HepG2 (cell line): ENCODE results near the gene RPS27A. TPM values are rescaled to one million over a fixed set of nuclear protein-coding genes. Genes with fewer than 3 reads are reported as not detected.

Experiments used
- BORCS8-MEF2B ChIP-seq: sonication (generic); formaldehyde crosslinking; IDR thresholded peaks from 2 replicates; pipeline ENCODE4 v1.8.0; 2022; ENCODE audit warnings: mild to moderate bottlenecking, missing genetic modification reagents
- HNRNPK ChIP-seq: fragments of 200-400 bp; formaldehyde crosslinking; IDR thresholded peaks from 2 replicates; pipeline ENCODE4 v1.6.1; 2018; ENCODE audit warnings: low read length, low read depth, moderate library complexity, mild to moderate bottlenecking; ENCODE audit not compliant: poor library complexity, severe bottlenecking
- IKZF4 ChIP-seq: sonication (generic); formaldehyde crosslinking; IDR thresholded peaks from 2 replicates; pipeline ENCODE4 v1.5.1; 2020; ENCODE audit warnings: borderline replicate concordance, mild to moderate bottlenecking, low read depth, missing genetic modification reagents; ENCODE audit errors: not compliant biosample characterization
- MEIS1 ChIP-seq: sonication (generic); formaldehyde crosslinking; IDR thresholded peaks from 2 replicates; pipeline ENCODE4 v1.9.0; 2021; ENCODE audit warnings: mild to moderate bottlenecking, missing genetic modification reagents, moderate library complexity, borderline replicate concordance
- NFYB ChIP-seq: sonication (generic); formaldehyde crosslinking; IDR thresholded peaks from 2 replicates; pipeline ENCODE4 v1.4.0; 2020; ENCODE audit warnings: missing genetic modification reagents
- RBM39 ChIP-seq: fragments of 200-400 bp; formaldehyde crosslinking; IDR thresholded peaks from one replicate; pipeline ENCODE4 v1.6.1; 2018; ENCODE audit warnings: antibody characterized with exemption, mild to moderate bottlenecking, low read depth, low read length; ENCODE audit not compliant: poor library complexity, severe bottlenecking
- SPEN ChIP-seq: sonication (generic); formaldehyde crosslinking; IDR thresholded peaks from 2 replicates; pipeline ENCODE4 v1.5.1; 2020; ENCODE audit warnings: low read depth, mild to moderate bottlenecking, missing genetic modification reagents
- SRF ChIP-seq: IDR thresholded peaks from 2 replicates; pipeline ENCODE4 v1.6.1; 2011; ENCODE audit warnings: mild to moderate bottlenecking, low read depth, low read length, moderate library complexity
- SRY ChIP-seq: sonication (generic); formaldehyde crosslinking; IDR thresholded peaks from 2 replicates; pipeline ENCODE4 v1.8.0; 2022; ENCODE audit warnings: mild to moderate bottlenecking, missing genetic modification reagents
- U2AF2 ChIP-seq: fragments of 200-400 bp; formaldehyde crosslinking; IDR thresholded peaks from 2 replicates; pipeline ENCODE4 v1.6.1; 2017; ENCODE audit warnings: low read depth, mild to moderate bottlenecking, low read length
- ZKSCAN5 ChIP-seq: sonication (generic); formaldehyde crosslinking; IDR thresholded peaks from 2 replicates; pipeline ENCODE4 v1.5.1; 2020; ENCODE audit warnings: mild to moderate bottlenecking, missing genetic modification reagents
- ZKSCAN8 ChIP-seq: IDR thresholded peaks from 2 replicates; pipeline ENCODE4 v1.6.1; 2016; ENCODE audit warnings: borderline replicate concordance, missing genetic modification reagents, missing compliant biosample characterization
- ZNF10 ChIP-seq: sonication (generic); formaldehyde crosslinking; IDR thresholded peaks from 2 replicates; pipeline ENCODE4 v1.4.0; 2020; ENCODE audit warnings: mild to moderate bottlenecking, low read depth, missing genetic modification reagents, borderline replicate concordance
- ZNF24 ChIP-seq: fragments of 450-650 bp; IDR thresholded peaks from 2 replicates; pipeline ENCODE4 v1.6.1; 2017; ENCODE audit warnings: antibody characterized with exemption, mild to moderate bottlenecking
- ZNF451 ChIP-seq: sonication (generic); formaldehyde crosslinking; IDR thresholded peaks from 2 replicates; pipeline ENCODE4 v1.5.0; 2020; ENCODE audit warnings: mild to moderate bottlenecking, missing genetic modification reagents
- ZNF557 ChIP-seq: sonication (generic); formaldehyde crosslinking; IDR thresholded peaks from 2 replicates; pipeline ENCODE4 v1.4.0; 2020; ENCODE audit warnings: missing genetic modification reagents
- ZZZ3 ChIP-seq: sonication (generic); formaldehyde crosslinking; IDR thresholded peaks from 2 replicates; pipeline ENCODE4 v1.4.0; 2020; ENCODE audit warnings: missing genetic modification reagents, mild to moderate bottlenecking, borderline replicate concordance
- polyA plus RNA-seq, 8 experiments: library from polyadenylated mRNA; depleted of rRNA in 3 of 8; stranded (reverse) in 7 of 8; unstranded in 1 of 8; fragments of >200 nt; fragmentation: Illumina TruSeq in 4 of 8; extraction: Trizol in 4 of 8; gene quantifications; 2 replicates each; pipeline versions ENCODE4 v1.2.1 to v1.2.3, GENCODE V29; 2011 to 2016; ENCODE audit warnings: low read depth in 4 of 8, missing spikeins in 1 of 8, mixed read lengths in 1 of 8; ENCODE audit not compliant: insufficient read depth in 1 of 8
- total RNA-seq, 5 experiments: library from RNA; depleted of rRNA; stranded (reverse); fragments of >200 nt; fragmentation: Illumina TruSeq; extraction: Trizol; gene quantifications; 2 replicates each; pipeline ENCODE4 v1.2.3, GENCODE V29; 2016; ENCODE audit warnings: low read depth in 1 of 5
- TF ChIP-seq, protein P1 (sequence below): sonication (generic); formaldehyde crosslinking; IDR thresholded peaks from 2 replicates; pipeline ENCODE4 v1.5.0; 2020; ENCODE audit warnings: missing genetic modification reagents, mild to moderate bottlenecking, borderline replicate concordance
- TF ChIP-seq, protein P2 (sequence below): sonication (generic); formaldehyde crosslinking; IDR thresholded peaks from 2 replicates; pipeline ENCODE4 v1.4.0; 2020; ENCODE audit warnings: missing genetic modification reagents
- TF ChIP-seq, protein P3 (sequence below): sonication (generic); formaldehyde crosslinking; IDR thresholded peaks from 2 replicates; pipeline ENCODE4 v1.8.0; 2022; ENCODE audit warnings: low read depth, missing genetic modification reagents
- TF ChIP-seq, protein P4 (sequence below): sonication (generic); formaldehyde crosslinking; IDR thresholded peaks from 2 replicates; pipeline ENCODE4 v1.9.0; 2021; ENCODE audit warnings: missing genetic modification reagents, mild to moderate bottlenecking, borderline replicate concordance

RPS27A gene
- total and polyA plus RNA-seq, 2 of the 13 experiments (the other 11 are each of a cell fraction or from before 2014, with no cell fraction given), result 2,779 to 3,269 TPM

DNA sequence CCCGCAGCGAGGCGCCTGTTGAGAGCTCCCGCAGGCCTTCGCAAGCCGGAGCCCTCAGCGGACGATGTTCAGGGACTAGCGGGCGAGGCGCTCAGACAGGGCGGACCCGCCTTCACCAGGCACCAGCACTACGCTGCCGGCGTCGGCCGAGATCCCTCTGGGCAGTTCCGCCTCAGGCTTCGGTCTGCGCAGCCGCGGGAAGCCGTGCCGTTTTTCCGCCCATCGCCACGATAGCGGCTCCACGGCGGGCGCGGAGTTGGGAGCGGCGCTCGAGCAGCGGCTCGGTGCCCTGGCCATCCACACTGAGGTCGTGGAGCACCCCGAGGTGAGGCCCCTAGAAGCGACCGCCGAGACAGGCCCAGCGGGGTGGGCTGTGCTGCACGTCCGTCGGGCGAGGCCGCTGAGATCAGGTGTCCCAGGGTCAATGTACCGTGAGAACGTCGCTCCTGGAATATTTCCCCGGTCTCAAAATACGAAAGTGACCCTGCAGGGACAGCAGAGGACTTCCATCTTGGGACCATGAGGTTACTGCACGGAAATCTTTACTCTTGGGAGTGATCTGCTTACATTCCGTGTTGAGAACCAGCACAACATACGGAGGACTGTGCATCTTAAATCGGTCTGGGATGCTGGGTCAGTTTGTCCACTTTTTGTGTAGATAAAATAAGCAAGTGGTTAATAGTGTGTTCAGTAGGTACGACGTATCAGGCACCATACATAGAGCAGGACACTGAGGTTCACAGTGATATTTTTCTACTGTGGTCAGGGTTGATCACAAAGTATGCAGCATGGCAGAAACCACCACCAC lies 49.8 kb downstream of the RPS27A start (continued):
- no peak for TF ChIP-seq ZNF557 (CRISPR knock-in tag)
- TF ChIP-seq, protein P1, sequence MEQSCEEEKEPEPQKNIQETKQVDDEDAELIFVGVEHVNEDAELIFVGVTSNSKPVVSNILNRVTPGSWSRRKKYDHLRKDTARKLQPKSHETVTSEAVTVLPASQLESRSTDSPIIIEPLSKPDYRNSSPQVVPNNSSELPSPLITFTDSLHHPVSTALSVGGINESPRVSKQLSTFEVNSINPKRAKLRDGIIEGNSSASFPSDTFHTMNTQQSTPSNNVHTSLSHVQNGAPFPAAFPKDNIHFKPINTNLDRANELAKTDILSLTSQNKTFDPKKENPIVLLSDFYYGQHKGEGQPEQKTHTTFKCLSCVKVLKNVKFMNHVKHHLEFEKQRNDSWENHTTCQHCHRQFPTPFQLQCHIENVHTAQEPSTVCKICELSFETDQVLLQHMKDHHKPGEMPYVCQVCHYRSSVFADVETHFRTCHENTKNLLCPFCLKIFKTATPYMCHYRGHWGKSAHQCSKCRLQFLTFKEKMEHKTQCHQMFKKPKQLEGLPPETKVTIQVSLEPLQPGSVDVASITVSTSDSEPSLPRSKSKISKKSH (CRISPR knock-in tag), result peak; percentile 97
- no peak; the same call in 1 of the 2 replicates for TF ChIP-seq ZNF24
- TF ChIP-seq IKZF4 (CRISPR knock-in tag), result peak; percentile 97
- TF ChIP-seq ZZZ3 (CRISPR knock-in tag), result peak; percentile 89; the same call in 1 of the 2 replicates
- TF ChIP-seq, protein P2, sequence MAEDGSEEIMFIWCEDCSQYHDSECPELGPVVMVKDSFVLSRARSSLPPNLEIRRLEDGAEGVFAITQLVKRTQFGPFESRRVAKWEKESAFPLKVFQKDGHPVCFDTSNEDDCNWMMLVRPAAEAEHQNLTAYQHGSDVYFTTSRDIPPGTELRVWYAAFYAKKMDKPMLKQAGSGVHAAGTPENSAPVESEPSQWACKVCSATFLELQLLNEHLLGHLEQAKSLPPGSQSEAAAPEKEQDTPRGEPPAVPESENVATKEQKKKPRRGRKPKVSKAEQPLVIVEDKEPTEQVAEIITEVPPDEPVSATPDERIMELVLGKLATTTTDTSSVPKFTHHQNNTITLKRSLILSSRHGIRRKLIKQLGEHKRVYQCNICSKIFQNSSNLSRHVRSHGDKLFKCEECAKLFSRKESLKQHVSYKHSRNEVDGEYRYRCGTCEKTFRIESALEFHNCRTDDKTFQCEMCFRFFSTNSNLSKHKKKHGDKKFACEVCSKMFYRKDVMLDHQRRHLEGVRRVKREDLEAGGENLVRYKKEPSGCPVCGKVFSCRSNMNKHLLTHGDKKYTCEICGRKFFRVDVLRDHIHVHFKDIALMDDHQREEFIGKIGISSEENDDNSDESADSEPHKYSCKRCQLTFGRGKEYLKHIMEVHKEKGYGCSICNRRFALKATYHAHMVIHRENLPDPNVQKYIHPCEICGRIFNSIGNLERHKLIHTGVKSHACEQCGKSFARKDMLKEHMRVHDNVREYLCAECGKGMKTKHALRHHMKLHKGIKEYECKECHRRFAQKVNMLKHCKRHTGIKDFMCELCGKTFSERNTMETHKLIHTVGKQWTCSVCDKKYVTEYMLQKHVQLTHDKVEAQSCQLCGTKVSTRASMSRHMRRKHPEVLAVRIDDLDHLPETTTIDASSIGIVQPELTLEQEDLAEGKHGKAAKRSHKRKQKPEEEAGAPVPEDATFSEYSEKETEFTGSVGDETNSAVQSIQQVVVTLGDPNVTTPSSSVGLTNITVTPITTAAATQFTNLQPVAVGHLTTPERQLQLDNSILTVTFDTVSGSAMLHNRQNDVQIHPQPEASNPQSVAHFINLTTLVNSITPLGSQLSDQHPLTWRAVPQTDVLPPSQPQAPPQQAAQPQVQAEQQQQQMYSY (CRISPR knock-in tag), result peak; percentile 47; the same call in 1 of the 2 replicates
- TF ChIP-seq ZNF451 (CRISPR knock-in tag), result peak; percentile 92
- no peak for TF ChIP-seq SRF
- peak; percentile 97 for TF ChIP-seq SRY (CRISPR knock-in tag)
- no peak; the same call in 1 of the 2 replicates for TF ChIP-seq U2AF2
- TF ChIP-seq, protein P3, sequence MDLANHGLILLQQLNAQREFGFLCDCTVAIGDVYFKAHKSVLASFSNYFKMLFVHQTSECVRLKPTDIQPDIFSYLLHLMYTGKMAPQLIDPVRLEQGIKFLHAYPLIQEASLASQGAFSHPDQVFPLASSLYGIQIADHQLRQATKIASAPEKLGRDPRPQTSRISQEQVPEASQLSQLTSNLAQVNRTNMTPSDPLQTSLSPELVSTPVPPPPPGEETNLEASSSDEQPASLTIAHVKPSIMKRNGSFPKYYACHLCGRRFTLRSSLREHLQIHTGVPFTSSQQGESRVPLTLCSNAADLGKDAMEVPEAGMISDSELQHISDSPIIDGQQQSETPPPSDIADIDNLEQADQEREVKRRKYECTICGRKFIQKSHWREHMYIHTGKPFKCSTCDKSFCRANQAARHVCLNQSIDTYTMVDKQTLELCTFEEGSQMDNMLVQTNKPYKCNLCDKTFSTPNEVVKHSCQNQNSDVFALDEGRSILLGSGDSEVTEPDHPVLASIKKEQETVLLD (CRISPR knock-in tag), result peak; percentile 43; the same call in 1 of the 2 replicates
- peak; percentile 53 for TF ChIP-seq HNRNPK
- peak; percentile 55 for TF ChIP-seq NFYB (CRISPR knock-in tag)
- no peak for TF ChIP-seq ZNF10
- peak; percentile 92 for TF ChIP-seq RBM39
- TF ChIP-seq MEIS1 (CRISPR knock-in tag), result peak; percentile 76; the same call in 1 of the 2 replicates
- TF ChIP-seq ZKSCAN8 (CRISPR knock-in tag), result peak; percentile 81
- peak; percentile 94; the same call in 1 of the 2 replicates for TF ChIP-seq BORCS8-MEF2B (CRISPR knock-in tag)
- peak; percentile 96 for TF ChIP-seq SPEN (CRISPR knock-in tag)
- TF ChIP-seq ZKSCAN5 (CRISPR knock-in tag), result no peak
- TF ChIP-seq, protein P4, sequence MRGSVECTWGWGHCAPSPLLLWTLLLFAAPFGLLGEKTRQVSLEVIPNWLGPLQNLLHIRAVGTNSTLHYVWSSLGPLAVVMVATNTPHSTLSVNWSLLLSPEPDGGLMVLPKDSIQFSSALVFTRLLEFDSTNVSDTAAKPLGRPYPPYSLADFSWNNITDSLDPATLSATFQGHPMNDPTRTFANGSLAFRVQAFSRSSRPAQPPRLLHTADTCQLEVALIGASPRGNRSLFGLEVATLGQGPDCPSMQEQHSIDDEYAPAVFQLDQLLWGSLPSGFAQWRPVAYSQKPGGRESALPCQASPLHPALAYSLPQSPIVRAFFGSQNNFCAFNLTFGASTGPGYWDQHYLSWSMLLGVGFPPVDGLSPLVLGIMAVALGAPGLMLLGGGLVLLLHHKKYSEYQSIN (CRISPR knock-in tag), result no peak
